Left colon (tissue), 2 donors: ENCODE measurements around the gene ARHGAP44. TPM values are rescaled to one million over a fixed set of nuclear protein-coding genes. Genes with fewer than 3 reads are reported as not detected.

Experiments
- ATAC-seq: fragments of 200-7000 bp; cut with Tn5 transposase; one replicate; pipeline ENCODE4 v1.9.1; 2020; ENCODE audit warnings: mild to moderate bottlenecking, moderate library complexity
- DNase-seq, 2 donors: peaks; one replicate each; pipeline ENCODE4 v3.0.0-alpha.2; 2020
- intact Hi-C, 2 donors: fragments of 100-400 bp; cut with DNase I in 1 of 2; cut with micrococcal nuclease in 1 of 2; formaldehyde crosslinking; loops; one replicate each; pipeline versions ENCODE4 v1.11.2 to v1.14.0; 2022; cut with DNase I, micrococcal nuclease
- total RNA-seq, 2 donors: library from RNA; stranded (reverse); fragmentation: NEBNext Ultra II Directional; extraction: Animal tissue kit (Norgen Biotek cat#: 25700); gene quantifications; one replicate each; pipeline ENCODE4 v1.2.1, GENCODE V29; 2021
- donor health status: DM: no; HTN: no; CAD: no.
- donor health status: DM: yes; HTN: yes; CAD: no.

The ARHGAP44 gene
- total RNA-seq, 2 donors from 2014 or later: 44.4 to 71.1 TPM

DNA sequence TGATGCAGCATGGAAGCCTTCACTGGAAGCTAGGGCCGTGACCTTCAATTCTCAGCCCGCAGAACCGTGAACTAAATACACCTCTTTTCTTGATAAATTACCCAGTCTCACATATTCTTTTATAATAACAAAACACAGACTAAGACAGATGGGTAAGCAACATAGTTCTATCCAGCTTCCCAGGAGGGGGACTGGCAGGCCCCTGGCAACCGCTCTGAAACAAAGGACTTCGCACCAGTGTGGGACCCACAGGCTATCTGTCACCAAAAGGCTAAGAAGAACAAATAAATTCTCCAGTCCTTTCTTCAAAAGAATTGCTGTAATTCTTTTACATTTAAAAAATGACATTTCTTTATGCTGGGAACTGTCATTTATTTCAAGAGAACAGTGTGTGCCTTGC, 209.6 kb downstream of the ARHGAP44 start:
- intact Hi-C loops: no loop called here
- no peak for DNase-seq
- no peak for ATAC-seq

DNA sequence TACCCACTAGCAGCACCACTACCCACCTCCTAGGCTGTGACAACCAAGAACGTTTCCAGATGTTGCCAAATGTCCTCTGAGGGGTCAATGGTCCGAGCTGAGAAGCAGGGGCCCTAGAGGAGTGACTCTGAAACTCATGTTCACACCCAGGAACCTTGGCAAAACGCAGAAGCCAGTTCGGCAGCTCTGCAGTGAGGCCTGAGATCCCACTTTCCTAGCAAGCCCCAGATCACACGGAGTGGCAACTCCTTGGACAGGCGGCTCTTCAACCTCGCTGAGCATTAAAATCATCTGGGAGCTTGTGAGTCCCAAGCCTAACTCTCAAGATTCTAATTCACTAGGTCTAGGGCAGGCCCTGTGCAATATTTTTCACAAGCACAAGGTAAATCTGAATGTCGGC, 211.3 kb downstream of the ARHGAP44 start:
- no peak for ATAC-seq
- DNase-seq: no peak
- intact Hi-C loops: loop anchor here in 1 of 2 donors (10.0 kb wide), 1 partner anchor 826 kb away; no protein-coding TSS in a partner anchor

DNA sequence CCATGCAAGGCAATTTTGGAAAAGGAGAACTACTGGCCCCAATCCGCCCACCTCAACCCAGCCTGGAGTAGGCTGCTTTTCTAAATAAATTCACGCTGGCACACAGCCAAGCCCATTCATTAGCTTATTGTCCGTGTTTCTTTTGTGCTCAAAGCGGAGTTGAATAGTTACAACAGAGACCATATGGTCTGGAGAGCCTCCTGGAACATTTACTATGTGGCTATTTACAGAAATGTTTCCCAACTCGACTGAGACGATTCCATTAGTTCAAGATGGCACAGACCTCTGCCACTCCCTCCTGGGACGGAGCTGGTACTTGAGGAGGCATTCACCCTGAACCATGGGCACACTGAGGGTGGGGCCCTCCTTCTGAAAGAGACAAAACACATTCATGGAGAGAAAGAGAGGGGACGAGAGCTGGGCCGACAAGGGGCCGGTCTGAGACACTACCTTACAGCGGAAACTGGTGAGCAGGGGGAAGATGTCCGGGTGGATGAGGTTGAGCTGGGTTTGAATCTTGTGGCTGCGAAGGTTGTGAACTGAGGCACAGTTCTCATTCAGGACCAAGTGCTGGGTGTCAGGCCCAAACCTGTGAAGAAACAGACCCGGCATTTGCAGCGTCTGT, 212.8 kb downstream of the ARHGAP44 start:
- DNase-seq (no peak), ATAC-seq (no peak)
- intact Hi-C loops: loop anchor here in 1 of 2 donors (10.0 kb wide), 1 partner anchor 827 kb away; no protein-coding TSS in a partner anchor

DNA sequence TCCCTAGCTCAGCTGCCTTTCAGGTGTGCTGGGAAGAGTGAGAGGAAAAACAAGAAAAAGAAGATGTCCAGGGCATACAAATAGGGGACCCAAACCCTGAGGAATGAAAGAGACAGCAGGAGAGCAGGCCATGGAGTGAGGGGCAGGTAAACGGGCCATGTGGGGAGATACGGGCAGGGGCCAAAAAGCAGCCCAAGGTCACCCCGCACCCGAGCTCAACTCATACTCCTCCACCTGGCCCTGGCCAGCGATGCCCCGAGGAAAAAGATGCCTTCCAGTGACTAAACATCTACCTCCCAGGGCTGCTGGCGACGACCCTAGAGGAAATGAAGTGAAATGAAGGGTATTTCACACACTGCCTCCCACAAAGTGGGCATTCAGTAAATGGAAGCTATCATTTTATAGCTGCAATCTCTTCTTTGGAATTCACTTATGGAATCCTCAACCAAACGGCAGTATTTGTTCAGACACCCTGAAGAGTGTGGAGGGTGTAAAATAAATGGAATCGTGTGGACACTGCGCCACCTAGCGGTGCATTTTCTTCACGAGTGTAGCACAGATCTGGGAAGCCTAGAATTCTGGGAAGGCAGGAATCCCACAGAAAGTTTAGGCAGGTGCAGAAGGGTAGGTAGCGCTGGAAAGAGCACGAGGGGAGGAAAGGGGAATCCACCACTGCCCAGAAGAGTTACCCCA, 213.6 kb downstream of the ARHGAP44 start:
- intact Hi-C loops: loop anchor here in 1 of 2 donors (10.0 kb wide), 1 partner anchor 828 kb away; no protein-coding TSS in a partner anchor
- DNase-seq: peak in 1 of 2 donors; percentile 92

DNA sequence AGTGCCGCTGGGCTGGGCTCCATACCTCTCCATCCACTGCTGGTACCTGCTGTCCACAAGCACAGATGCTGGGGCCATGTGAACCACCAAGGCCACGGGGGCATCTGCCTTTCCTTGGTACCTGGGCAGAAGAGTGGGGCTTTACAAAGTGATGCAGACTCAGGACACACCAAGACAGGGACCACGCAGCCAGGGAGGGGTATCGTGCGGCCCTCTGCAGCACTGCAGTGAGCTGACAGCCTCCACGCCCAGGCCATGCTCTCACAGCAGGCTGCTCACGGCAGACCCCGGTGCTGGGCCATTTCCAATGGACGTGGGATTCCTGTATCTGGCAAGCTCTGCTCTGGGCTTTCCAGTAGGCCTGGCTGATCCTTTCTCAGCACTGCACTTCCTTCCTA, 214.2 kb downstream of the ARHGAP44 start:
- intact Hi-C loops: loop anchor here in 1 of 2 donors (10.0 kb wide), 1 partner anchor 829 kb away; no protein-coding TSS in a partner anchor
- no peak for DNase-seq
- peak; percentile 34 for ATAC-seq

More for the DNA sequence above, 213.6 kb downstream of the ARHGAP44 start:
- peak; percentile 83 for ATAC-seq

DNA sequence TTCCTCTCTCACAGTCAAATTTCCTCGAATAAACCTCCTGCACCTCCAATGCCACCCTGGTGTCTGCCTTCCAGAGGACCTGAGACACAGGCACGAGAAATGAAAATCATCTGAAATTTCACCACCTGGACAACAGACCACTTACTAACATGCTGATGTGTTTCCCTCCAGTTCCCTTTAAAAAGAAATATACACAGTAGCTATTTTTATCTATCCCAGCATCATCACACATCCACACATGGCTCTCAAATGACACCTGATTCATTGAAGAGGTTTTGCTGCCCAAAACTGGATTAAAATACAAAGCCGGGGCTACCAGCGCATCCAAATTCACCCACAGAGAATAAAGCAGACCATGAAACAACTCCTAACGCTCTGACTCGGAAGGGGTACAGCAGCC, 214.6 kb downstream of the ARHGAP44 start:
- ATAC-seq (no peak), DNase-seq (no peak)
- intact Hi-C loops: loop anchor here in 1 of 2 donors (10.0 kb wide), 1 partner anchor 829 kb away; no protein-coding TSS in a partner anchor

DNA sequence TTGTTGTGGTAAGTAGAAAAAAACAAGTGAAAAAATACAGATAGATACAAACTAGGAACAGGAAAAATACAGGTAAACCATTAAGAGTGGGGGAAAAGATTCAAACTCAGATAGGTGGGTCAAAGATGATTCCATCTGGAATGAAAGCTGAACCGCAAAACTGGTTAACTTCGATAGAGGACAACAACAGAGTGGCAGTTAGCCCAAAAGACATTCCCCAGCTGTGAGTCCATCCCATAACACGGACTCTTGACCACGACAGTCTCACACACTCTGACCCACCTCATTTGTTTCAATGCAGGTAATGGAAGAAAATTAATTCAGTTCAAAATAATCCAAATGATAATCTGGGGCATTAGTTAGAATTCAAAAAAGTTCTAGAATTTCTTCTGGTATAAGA, 215.0 kb downstream of the ARHGAP44 start:
- intact Hi-C loops: loop anchor here in 1 of 2 donors (10.0 kb wide), 1 partner anchor 830 kb away; no protein-coding TSS in a partner anchor
- no peak for DNase-seq
- no peak for ATAC-seq

DNA sequence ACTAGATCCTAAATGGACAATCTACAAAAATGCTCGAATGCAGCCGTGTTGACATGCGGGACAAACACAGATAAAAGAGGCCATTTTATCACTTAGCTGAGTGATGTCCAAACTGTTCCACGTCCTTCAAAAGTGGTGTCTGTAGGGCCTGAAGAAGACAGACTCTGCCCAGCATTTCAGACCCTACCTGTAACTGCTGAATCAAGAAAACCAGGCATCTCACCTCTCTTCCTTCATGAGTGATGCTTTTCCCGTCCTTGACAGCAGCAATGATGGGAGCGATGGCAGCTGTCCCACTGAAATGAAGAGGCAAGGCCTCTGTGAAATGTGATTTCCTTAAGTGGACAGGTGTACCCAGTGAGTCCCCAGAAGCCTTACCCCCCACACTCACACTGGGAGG, 216.2 kb downstream of the ARHGAP44 start:
- no peak for DNase-seq
- intact Hi-C loops: loop anchor here in 1 of 2 donors (10.0 kb wide), 1 partner anchor 831 kb away; no protein-coding TSS in a partner anchor
- ATAC-seq: no peak

DNA sequence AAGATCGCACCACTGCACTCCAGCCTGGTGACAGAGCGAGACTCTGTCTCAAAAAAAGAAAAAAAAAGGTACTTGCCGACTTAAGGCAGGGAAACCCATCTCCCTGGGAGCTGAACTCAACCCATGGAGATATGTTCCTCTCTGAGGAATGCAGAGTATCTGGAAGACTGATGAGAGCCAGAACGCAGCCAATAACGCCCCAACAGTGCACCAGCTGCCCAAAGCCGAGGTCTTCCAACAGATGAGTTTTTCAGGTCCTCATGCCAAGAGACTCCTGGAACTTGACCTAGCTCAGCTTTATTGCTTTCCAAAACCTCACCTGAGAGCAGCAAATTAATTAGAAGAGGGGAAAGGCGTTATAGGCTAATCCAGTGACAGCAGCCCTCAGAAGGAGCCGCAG, 219.2 kb downstream of the ARHGAP44 start:
- no peak for ATAC-seq
- intact Hi-C loops: loop anchor here in 1 of 2 donors (10.0 kb wide), 1 partner anchor 834 kb away; no protein-coding TSS in a partner anchor
- DNase-seq: no peak

DNA sequence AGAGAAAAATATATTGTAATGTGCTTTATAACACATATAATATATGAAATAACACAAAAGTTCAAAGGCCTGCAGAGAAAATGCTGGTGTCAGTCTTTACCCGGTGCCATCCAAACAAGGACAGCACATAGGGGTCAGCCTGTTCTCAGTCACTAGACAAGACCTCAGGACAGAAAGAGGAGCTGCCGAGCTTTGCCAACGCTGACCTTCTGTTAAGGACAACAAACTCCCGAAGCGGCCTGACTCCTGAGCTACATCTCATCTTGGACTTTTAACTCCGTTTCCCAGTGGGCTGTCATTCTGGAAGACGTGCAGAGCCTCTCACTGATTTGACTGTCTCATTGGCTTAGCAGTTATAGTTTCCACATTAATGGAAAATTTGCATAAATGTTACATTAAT, 221.7 kb downstream of the ARHGAP44 start:
- no peak for ATAC-seq
- intact Hi-C loops: no loop called here
- DNase-seq: no peak

DNA sequence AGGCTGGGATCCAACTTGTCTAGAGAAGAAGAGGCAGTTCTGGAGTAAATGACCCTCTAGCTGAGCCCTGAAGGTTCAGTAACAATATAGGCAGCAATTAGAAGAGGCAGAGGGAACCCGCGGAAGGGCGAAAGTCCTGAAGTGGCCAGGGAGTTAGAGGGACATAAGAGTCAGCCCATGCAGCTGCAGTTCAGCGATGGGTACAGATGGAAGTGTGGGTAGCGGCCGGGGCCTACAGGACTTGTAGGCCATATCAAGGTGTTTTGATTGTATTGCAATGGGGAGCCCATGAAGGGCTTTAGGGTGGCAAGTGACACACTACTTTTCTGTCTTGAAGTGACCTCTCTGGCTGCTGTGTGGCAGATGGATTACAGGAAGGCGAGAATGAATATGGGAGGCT, 225.5 kb downstream of the ARHGAP44 start:
- intact Hi-C loops: no loop called here
- DNase-seq (no peak), ATAC-seq (no peak)

DNA sequence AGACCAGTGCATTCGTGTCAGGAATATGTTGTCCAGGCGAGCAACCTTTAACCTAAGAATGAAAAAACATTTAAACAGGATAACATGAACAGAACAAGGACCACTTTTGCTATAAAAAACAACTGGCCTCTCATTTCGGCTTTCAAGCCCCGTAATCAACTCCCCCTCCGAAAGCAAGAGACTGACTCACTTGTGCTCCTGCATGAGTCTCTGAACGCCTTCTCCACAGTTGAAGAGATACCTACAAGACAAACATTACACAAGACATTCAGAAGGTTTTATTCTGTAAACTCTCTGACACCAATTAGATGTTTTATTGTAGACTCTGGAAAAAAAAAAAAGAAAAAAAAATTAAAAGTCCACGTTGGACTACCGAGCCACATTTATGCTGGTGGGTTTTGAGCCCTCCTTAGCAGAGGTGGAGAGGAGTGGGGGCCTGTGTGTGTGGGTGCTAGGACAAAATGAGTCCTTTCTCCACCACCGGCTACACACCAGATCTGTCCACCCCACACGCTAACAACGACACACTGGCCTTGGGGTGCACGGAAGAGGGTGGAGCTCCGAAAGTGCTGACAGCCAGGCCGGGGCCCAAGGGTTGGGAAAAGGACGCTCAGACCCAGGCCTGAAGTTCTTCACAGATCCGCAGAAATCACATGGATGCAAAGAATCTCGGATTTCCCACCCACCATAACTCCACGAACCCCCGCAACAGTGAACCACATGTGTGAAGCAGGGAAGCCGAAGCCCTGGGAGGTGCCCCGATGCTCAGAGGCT, 227.8 kb downstream of the ARHGAP44 start:
- ATAC-seq: peak; percentile 33
- no peak for DNase-seq
- intact Hi-C loops: no loop called here

DNA sequence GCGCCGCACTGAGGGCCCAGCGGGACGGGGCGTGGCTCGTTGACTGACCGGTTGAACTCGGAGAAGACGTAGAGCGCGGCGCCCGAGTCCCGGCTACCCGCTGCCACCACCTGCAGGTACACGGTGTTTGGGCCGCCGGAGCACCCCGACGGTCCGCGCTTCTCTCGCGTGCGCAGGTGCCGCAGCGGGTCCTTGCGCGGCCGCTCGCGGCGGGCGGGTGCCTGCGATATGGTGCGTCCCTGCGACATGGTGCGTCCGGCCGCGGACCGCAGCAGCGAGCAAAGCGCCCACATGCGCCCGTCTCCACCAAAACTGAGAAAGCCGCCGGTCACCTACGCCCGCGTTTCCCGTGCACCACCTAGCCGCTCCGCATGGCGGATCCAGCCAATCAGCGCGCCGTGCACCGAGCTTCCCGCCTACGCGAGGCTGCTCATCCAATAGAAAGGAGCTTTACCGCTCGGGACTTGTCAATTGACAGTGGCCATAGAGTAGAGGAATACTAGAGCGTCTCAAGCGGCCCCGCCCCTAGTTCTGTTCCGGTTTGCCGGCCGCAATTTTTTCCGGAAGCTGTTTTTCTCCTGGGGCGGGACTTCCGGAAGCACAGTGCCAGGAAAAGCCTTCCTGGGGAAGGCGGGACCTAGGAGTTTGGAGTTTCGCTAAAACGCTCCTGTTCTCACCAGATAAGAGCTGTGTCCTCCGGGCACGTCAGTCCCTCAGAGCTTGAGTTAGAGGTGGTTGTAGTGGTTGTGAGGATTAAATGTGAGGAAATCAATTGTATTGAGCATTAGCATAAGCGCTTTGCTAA, 228.6 kb downstream of the ARHGAP44 start, which contains the start of gene ELAC2:
Gene ELAC2 (minus strand): TSS at position 373 of the 805 bp plus-strand sequence. CDS start 80 bp downstream, at position 293.
- intact Hi-C loops: no loop called here
- ATAC-seq (peak; percentile 97), DNase-seq (peak; percentile 97 to 98)

DNA sequence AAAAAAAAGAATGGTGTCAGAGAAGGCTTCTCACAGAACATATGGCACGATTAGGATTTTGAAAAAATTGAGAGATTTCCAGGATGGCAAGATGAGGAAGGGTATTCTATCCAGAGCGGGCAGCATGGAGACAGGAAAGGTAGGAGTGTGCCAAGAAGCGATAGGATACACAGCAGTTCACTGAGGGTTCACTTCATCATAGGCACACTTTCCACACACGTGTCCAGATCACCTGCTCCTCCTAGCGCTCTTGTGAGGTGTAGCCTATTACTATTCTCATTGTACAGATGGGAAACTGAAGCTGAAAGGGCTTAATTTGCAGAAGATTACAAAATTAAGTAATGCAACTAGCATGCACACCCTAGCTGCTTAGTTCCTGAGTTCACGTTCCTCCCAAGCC, 234.7 kb downstream of the ARHGAP44 start:
- DNase-seq: no peak
- intact Hi-C loops: no loop called here
- ATAC-seq: peak; percentile 79

DNA sequence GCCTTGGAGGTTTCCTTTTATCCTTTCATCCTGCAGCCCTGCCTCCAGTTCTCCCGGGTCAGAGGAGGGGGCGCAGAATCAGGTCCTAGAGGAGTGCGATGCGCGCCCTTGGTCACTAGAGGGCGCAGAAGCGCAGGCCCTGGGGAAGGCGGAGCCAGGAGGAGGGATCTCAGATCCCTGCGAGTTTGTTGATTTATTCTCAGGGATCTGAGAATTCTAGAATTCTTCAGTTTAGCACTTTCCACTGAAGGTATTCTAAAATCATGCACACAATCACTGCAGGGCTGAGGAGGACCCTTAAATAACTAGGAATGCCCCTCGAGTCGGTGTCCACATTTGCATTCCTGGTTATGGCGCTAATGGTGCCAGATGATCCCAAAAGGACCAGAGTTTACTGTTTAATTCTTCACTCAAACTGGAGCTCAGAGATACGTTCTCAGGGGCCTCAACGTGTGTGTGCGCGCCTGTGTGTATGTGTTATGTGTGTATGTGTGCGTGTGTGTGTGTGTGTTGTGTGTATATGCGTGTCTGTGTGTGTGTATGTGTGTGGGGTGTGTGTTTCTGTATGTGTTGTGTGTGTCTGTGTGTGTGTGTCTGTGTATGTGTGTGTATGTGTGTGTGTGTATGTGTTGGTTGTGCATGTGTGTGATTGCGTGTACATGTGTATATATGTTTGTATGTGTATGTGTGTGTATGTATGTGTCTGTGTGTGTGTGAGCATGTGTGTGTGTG, 235.4 kb downstream of the ARHGAP44 start:
- intact Hi-C loops: no loop called here
- ATAC-seq (peak; percentile 89), DNase-seq (peak; percentile 35 to 68)

DNA sequence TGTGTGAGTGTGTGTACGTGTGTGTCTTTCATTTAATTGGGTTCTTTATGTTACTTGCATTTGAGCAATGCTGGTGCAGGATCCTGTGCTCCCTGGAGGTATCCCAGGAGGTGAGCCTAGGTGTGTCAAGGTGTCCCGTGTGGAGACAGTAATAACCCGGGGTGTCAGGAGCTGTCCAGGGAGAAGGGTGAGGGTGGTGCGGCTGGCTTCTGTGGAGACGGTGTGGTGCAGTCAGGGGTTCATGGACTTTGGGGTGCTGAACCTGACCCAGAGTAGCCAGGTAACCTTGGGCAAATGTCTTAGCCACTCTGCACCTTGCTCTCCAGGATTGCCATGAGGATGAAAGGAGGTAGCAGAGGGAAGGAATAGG, 235.9 kb downstream of the ARHGAP44 start:
- ATAC-seq (peak; percentile 30), DNase-seq (no peak)
- intact Hi-C loops: no loop called here

DNA sequence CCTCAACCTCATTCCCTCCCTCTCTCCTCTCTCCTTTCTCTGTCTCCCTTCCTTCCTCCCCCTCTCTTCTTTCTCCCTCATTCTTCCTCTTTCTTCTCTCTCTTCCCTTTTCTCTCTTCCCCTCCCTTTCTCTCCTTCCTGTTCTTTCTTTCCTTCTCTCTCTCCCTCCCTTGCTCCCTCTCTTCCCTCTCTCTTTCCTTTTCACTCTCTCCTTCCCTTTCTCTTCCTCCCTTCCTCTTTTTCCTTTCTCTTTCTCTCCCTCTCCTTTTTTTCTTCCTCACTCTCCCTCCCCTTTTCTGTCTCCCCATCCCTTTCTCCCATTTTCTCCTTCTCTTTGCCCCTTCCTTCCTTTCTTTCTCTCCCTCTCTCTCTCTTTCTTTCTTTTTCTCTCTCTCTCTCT, 236.4 kb downstream of the ARHGAP44 start:
- intact Hi-C loops: no loop called here
- ATAC-seq (no peak), DNase-seq (no peak)

DNA sequence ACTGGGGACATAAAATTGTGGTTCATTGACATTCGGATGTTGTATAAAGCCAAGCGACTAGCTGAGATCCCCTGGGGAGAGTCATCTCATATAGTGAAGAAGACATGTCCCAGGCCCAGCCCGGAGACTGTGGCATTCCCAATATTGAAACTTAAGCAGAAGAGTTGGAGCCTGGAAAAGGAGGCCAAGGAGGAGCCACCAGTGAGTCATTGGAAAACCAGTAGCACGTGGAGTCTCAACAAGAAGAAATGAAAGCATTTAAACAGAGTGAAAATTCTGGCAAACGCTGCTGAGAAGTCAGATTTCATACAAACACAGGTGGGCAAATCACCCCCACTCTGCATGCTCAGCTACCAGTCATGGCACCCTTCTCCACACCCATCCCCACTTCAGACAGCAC, 237.9 kb downstream of the ARHGAP44 start:
- intact Hi-C loops: no loop called here
- no peak for DNase-seq
- no peak for ATAC-seq
